Transverse colon (tissue), 4 donors: ENCODE data around the gene MID1.

Source experiments
- CTCF ChIP-seq, 5 experiments: fragments of 200-600 bp in 3 of 5; fragments of 450-650 bp in 2 of 5; sonication (generic) in 3 of 5; IDR thresholded peaks; 1 replicate in 2 of 5; 2 replicates in 3 of 5; pipeline ENCODE4 v1.5.1; 2016 to 2017; ENCODE audit warnings: antibody characterized with exemption in 5 of 5, inconsistent platforms in 3 of 5, mild to moderate bottlenecking in 2 of 5, moderate library complexity in 1 of 5
- EP300 ChIP-seq: sonication (generic); formaldehyde crosslinking; IDR thresholded peaks from one replicate; pipeline ENCODE4 v1.6.1; 2017; ENCODE audit warnings: antibody characterized with exemption, low read depth
- POLR2A ChIP-seq: fragments of 450-650 bp; IDR thresholded peaks from one replicate; pipeline ENCODE4 v1.6.1; 2016; ENCODE audit warnings: antibody characterized with exemption, mild to moderate bottlenecking, moderate library complexity
- POLR2AphosphoS5 ChIP-seq, 3 donors: sonication (generic); formaldehyde crosslinking; IDR thresholded peaks; one replicate each; pipeline ENCODE4 v1.6.1; 2016; ENCODE audit warnings: antibody characterized with exemption in 3 of 3

- TF ChIP-seq CTCF (IDR thresholded peaks at IDR 0.05): no peak
- no peak for TF ChIP-seq POLR2A
- TF ChIP-seq POLR2AphosphoS5 (IDR thresholded peaks at IDR 0.05): no peak
- no peak for TF ChIP-seq EP300
Observed at GRCh38 chrX:10401239-10401638, 219.1 kb downstream of the MID1 start.
